Stimulated activated CD8-positive, alpha-beta memory T cell treated with anti-CD3 and anti-CD28 coated beads, Interleukin-15, amount 100 ng/mL, for 4 hours (primary cell): Measurements from ENCODE around the gene CDKAL1.

Source experiments
- DNase-seq, 2 donors: peaks; one replicate each; pipeline ENCODE4 v3.0.0-alpha.2; 2020; ENCODE audit warnings: low read depth in 2 of 2

CDKAL1 gene

GRCh38 chr6:21137700-21138335 lies 603.6 kb downstream of the CDKAL1 start:
- DNase-seq = no peak

GRCh38 chr6:21138336-21139069 lies 604.2 kb downstream of the CDKAL1 start:
- DNase-seq = no peak

GRCh38 chr6:21140966-21141365 lies 606.7 kb downstream of the CDKAL1 start:
- DNase-seq = no peak

GRCh38 chr6:21141616-21142303 lies 607.5 kb downstream of the CDKAL1 start:
- DNase-seq = no peak

GRCh38 chr6:21142741-21143140 lies 608.5 kb downstream of the CDKAL1 start:
- no peak for DNase-seq

- DNase-seq = no peak
Measured at GRCh38 chr6:21143645-21144044, 609.4 kb downstream of the CDKAL1 start.

GRCh38 chr6:21144928-21145327 lies 610.7 kb downstream of the CDKAL1 start:
- no peak for DNase-seq

GRCh38 chr6:21147995-21148394 lies 613.7 kb downstream of the CDKAL1 start:
- no peak for DNase-seq

GRCh38 chr6:21149470-21149869 lies 615.2 kb downstream of the CDKAL1 start:
- no peak for DNase-seq

- DNase-seq = no peak
Measured at GRCh38 chr6:21150667-21151066, 616.4 kb downstream of the CDKAL1 start.

- DNase-seq = no peak
Measured at GRCh38 chr6:21151119-21151518, 616.9 kb downstream of the CDKAL1 start.

- DNase-seq = no peak
Measured at GRCh38 chr6:21151530-21151929, 617.3 kb downstream of the CDKAL1 start.

GRCh38 chr6:21157186-21157929 lies 623.1 kb downstream of the CDKAL1 start:
- no peak for DNase-seq

- DNase-seq = no peak
Measured at GRCh38 chr6:21158149-21158548, 623.9 kb downstream of the CDKAL1 start.

- no peak for DNase-seq
Measured at GRCh38 chr6:21158873-21159272, 624.6 kb downstream of the CDKAL1 start.

GRCh38 chr6:21159465-21159864 lies 625.2 kb downstream of the CDKAL1 start:
- DNase-seq = no peak

GRCh38 chr6:21161707-21162106 lies 627.5 kb downstream of the CDKAL1 start:
- DNase-seq = no peak

- DNase-seq = no peak
Measured at GRCh38 chr6:21163110-21163837, 629.0 kb downstream of the CDKAL1 start.

GRCh38 chr6:21163838-21164180 lies 629.6 kb downstream of the CDKAL1 start:
- DNase-seq = no peak

GRCh38 chr6:21164768-21165326 lies 630.6 kb downstream of the CDKAL1 start:
- DNase-seq = no peak

- no peak for DNase-seq
Measured at GRCh38 chr6:21166754-21167153, 632.5 kb downstream of the CDKAL1 start.
